ENCODE results near the gene ARHGAP26.
A peak's percentile ranks its signal among the peaks of the same experiment; 100 is the strongest.

Gene ARHGAP26

DNA sequence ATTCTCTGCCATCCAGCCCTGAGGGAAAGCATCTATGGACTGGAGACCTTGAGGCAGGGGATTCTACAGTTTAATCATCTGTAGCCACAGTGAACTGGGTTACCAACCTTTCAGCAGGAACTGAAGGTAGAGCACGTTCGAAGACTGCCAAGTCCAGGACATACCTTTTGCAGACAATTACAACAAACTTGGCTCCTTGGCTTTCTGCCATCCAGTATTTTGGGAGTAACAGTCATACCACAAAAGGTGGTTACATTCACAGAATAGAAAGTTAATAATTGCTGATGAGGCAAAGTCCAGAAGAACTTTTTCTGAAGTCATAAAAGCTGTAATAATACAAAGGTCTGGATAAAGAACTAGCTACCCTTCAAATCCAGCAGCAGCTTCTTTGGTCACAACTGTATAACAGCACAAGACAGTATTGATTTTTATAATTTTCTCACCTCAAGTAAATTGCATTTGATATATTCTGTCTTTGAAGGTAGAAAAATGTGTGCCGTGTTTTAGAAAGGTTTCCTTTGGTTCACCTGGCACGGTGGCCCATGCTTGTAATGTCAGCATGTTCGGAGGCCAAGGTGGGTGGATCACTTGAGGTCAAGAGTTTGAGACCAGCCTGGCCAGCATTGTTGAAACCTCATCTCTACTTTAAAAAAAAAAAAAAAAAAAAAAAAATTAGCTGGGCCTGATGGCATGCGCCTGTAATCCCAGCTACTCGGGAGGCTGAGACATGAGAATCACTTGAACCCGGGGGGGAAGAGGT is 396.7 kb downstream of the ARHGAP26 start:
- DNase-seq (ENCODE audit: low read depth) = no peak

DNA sequence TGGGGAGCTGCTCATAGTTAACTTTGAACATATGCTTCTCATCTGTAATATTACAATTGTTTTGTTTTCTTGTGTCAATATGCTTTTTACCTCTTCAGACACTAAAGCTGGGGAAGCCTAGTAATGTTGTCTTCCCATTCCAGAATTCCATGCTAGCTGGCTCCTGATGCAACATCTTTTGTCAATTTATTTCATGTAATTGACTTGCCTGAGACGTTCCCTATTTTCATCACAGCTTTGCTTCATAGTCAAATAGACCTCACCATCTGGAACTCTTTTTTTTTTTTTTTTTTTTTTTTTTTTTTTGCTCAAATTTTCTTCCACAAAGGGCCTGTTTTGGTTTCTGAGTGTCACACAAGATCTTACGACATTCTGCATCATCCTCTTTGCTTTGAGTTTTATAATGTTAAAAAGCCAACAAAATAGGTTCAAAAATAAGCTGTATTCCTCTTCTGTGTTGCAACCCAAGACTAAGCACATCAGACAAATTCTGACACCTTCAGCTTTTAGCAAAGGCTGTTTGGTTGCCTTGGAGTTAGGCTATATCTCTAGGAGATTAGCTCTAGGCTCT is 398.1 kb downstream of the ARHGAP26 start:
- DNase-seq (ENCODE audit: low read depth) = peak; percentile 72

DNA sequence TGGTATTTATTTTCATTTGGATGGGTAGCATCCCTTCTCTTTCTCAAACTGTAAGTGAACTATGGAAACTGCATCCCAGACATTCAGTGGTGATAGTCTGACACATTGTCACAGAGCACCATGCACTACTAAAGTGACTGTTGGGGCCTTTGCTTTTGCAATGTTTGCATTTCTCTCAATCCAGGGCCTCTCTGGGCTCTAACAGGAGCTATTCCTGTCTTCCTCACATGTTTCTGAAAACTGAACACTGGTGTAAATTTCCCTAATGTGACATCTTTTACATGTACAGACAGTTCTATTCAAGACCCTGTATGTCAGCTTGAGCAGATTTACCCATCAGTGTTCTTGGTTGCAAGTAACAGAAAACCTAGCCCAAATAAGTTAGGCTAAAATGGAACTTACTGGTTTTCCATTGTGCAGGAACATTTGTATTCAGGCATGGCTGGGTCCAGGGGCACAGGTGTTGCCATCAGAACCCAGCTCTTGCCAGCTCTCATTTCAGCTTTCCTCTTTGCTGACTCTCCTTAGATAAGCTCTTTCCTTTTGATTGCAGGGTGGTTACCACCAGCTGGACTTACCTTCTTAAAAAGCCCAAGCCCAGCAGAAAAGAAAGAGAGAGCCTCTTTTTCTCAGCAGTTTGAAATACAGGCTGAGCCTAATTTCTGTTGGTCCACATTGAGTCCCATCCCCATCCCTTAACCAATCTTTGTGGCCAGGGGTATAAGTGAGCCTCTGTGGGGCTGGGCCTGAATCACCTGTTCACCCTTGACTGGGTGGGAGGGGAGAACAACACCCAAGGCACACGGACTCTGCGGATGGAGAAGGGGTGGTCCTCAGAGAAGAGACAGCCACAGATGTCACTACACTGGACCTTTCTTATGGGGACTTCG is 399.0 kb downstream of the ARHGAP26 start:
- no peak for DNase-seq (ENCODE audit: low read depth)

DNA sequence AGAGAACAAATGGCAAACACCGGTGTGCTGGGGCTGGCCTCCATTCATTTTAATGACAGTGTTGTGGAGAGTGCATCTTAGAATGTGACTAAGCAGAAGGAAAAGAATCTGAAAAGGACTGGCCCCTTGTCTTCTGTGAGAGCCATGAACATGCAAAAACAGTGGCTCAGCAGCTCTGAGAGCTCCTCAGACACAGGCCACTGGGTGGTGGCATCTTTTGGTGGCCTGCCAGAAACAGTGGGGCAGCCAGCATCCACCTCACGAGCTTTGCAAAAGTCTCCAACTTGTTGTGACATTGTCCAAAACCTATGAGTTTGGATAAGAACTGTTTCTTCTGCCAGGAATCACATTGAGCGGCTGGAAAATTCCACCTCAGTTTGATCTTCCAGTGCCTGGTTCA is 399.9 kb downstream of the ARHGAP26 start:
- DNase-seq (ENCODE audit: low read depth) = no peak

DNA sequence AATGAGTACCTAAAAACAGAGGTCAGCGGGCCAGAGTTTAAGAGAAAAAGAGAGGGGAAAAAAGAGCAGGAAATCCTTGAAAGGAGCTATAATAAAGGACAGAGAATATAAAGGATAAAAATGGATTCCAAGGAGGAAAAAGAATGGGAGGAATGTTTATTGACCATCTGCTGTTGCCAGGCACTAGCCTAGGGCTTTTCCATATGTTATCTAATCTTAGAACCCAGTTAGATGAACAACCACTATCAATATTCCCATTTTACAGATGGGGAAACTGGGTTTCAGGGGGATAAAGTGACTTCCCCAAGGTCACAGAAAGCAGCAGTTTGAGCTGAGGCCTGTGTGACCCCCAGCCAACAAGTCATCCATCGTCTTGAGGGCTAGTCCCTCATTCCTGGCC is 400.8 kb downstream of the ARHGAP26 start:
- no peak for DNase-seq (ENCODE audit: low read depth)

DNA sequence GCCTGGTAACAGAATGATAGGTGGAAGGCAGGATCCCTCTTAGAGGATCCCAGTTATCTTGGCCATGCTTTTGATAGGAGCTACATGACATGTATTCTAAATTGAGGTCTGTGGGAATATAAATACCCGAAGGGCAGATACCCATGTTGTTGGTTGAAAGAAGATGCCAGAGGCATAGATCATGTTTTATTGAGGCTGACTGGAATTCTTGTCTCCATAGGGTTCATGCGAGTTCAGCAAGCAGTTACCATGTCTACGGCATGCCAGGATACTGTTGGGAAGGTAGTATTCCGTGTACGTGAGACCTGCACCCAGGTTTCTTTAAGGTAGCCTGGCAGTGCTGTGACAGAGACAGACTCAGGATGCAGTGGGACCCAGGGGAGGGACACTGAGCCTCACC is 402.6 kb downstream of the ARHGAP26 start:
- no peak for DNase-seq (ENCODE audit: low read depth)

DNA sequence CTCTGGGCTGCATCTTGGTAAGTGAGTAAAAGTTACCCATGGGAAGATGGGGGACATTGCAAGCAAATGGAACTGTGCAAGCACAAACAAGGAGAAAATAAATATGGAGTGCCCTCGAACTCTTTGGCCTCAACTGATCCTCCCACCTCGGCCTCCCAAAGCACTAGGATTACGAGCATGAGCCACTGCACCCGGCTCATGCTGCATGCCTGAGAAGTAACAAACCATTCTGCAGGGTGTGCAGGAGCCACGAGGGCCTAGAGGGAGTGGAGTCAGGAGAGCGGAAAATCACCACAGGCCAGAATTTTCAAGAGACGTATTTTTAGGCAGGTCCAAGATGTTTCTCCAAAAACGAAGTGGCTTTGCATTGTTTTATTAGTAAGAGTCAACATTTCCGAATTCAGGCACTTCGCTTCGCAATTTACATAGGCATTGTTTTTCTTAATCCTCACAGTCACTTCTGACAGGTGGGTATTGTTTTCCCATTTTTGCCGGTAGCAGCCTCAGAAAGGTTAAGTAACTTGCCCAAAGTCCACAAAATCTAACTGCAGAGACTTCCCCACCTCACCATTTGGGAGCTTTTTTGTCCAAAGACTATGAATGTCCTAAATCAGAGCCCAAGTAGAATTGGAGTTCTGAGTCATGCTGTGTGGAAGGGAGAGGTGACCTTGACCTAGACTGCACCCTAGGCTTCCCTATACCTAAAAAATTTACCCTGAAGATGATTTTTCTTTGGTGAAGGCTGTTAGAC is 403.1 kb downstream of the ARHGAP26 start:
- DNase-seq (ENCODE audit: low read depth) = no peak

DNA sequence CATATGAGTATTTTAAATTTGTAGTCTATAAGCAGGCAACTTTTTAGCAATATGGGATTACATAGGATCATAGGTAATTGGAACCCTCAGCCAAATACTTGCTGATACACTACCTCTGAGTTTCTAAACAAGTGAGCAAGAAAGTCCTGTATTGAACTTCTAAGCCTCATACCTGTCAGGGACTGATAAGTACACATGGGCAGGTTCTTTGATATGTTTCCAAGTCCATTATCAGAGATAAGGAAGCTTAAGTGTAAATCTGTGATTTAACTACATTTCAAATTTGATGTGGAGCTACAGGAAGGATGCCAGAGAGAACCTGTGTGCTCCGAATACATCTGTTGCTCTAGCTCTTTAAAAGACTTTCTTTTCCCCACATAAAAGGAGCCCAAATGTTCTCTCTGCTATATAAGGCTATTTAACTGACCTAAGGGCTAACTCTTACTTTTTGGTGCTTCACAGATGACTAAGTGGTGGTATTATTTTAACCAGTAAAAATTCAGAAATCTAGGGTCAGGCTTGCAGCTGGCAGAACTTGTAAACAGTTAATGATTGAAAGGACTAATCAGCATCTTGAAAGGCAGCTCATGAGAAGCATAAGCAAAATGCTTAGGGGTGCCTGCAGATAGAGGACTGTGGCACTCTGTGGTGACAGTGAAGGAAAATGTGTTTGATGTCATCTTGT is 404.7 kb downstream of the ARHGAP26 start:
- no peak for DNase-seq (ENCODE audit: low read depth)

DNA sequence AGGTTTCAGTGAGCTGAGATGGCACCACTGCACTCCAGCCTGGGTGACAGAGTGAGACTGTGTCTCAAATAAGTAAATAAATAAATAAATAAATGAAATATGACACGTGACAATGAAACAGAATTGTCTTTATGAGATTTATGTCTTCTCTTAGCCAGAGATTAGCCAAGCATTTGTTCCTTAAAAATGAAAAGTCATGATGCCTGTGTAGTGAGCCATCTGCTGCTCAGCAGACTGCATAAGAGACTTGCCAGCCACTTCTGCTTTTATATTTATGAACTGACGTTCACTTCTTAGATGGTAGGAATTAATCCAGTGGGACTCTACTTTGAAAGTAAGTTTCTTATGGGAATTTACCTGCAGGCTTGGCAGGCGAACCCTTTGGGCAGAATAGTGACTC is 405.9 kb downstream of the ARHGAP26 start:
- DNase-seq (ENCODE audit: low read depth) = no peak

DNA sequence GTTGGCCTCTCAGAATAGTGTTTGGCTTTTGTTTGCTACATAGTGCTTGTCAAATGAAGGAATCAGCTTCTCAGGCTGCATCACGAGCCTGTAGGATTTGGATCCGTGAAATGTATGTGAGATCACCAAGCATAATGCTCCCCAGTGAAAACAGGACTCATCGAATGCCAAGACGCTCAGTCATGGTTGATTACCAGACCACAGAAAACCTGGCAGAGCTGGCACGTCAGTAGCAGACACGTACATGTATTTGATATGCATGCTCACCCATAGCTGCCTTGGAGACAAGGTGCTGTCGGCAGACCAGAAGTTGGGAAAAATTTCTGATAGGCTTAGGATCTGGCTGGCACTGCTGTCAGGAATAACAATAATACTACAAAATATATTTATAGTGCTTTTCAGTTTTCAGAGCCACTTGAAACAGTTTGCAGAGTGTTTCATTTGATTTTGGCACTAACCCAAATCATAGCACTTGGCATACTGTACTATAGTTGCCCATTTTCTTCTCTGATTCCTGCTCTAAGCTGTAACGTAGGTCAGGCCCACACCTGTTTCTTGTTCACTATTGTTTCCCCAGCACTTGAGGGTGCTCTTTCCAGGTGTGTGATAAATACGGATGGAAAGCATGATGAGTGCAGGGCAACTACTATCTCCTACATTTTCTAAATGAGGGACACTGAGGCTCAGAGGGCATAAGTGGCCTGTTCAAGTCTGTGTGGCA is 407.2 kb downstream of the ARHGAP26 start:
- peak; percentile 71 for DNase-seq (ENCODE audit: low read depth)

DNA sequence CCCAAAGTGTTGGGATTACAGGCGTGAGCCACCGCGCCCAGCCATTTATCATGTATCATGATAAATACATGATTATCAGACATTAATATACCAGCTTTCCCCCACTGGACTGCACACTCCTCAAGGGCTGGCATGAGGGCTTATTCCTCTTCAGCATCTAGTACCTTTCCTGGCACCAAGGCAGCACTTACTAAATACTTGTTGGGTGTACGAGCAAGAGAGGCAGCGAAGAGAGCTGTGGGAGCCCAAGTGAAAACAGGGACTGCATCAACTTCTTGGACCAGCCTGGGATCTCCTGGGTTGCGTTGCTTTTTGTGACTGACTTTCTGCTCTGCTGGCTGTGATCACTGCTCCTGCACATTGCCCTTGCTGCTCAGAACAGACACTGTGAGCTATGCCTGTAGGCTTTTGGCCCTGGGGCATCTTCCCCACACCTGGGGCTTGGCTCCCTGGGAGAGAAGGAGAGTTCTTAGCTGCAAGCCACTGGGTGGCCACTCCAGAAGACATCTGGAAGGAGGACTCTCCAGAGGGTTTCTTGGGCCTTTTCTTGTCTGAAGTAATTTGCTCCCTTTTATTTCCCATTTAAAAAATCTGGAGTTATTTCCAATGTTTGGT is 409.1 kb downstream of the ARHGAP26 start:
- DNase-seq (ENCODE audit: low read depth) = no peak

DNA sequence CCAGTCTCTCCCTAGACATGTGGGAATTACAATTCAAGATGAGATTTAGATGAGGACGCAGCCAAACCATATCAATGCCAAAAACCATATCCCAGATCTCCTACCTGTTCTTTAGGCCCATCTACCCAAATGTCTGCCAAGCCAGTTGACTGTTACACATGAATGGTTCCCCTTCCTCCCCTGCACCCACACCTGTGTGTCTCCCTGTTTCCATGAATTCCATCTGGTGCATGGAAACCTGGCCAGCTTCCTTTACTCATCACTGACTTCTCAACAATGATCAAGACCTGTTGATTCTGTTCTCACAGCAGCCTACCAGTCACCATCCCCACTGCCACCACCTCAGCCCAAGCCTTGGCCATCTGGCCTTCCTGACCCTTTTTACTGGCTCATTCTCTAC is 410.6 kb downstream of the ARHGAP26 start:
- DNase-seq (ENCODE audit: low read depth) = no peak

DNA sequence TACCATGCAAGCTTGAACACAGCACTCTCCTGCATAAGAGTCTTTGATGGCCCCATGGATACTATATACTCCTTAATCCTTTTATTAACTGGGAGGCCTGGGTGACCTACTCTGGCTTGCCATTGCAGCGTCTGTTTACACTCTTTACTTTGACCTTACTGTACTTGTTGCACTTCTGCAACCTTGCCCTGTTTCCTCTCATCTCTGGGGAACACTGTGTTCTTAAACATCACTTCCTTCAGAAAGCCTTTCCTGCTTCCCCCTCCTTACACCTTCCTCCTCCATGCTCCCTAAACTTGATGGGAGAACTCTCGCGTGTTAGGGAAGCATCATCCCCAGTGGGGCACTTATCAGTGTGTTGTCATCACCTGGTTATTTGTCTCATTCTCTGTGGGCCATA is 411.0 kb downstream of the ARHGAP26 start:
- no peak for DNase-seq (ENCODE audit: low read depth)

DNA sequence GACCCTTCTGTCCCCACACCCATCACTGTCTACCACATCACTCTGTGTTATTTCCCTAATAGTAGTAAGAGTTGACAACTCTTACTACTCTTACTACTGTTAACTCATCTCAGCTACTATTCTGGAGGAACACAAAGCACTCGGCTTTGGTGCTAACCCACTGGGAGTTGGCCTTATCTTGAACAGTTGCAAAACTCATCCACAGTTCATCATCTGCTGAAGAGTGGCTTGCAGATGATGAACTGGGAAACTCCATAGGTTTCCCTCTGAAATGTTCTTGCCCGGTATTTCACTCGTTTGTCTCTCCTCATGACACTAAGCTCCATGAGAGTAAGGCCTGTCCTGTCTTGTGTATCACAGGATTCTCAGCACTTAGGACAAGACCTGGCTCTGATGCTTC is 411.9 kb downstream of the ARHGAP26 start:
- DNase-seq (ENCODE audit: low read depth) = no peak

DNA sequence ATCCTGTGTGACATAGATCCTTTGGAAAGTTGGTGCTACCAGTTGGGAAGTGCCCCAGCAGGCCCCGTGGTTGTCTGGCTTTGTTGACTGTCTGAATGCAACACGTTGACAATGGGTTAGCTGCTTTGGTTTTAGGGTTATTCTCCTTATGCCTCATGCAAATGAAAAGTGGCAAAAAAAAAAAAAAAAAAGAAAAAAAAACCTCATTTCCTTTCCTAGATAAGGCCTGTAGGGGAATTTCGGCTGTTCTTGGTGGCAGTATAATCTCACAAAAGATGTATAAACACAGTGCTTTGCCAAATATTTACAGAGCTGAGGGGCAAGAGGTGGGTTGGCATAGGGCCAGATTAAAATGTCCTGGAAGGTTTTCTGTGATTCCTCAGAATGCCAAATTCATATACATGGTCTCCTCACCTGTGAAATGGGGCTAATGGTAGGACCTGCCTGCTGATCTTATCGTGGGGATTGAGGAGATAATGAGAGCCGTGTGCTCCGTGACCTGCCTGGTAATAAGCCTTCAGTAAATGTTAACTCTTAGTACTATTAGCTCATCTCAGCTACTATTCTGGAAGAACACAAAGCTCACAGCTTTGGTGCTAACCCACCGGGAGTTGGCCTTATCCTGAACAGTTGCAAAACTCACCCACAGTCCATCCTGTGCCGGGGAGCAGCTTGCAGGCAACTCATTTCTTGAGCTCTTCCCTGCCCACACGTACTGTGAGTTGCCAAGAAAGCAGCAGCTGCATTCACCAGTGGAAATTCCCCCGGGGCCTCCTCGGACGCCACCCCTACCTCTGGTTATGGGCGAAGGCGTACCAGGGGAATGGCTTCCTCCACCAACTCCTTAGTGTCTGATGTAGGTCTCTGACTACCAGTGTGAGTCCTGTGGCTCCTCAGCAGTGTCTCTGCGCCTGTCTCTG is 413.0 kb downstream of the ARHGAP26 start:
- no peak for DNase-seq (ENCODE audit: low read depth)

DNA sequence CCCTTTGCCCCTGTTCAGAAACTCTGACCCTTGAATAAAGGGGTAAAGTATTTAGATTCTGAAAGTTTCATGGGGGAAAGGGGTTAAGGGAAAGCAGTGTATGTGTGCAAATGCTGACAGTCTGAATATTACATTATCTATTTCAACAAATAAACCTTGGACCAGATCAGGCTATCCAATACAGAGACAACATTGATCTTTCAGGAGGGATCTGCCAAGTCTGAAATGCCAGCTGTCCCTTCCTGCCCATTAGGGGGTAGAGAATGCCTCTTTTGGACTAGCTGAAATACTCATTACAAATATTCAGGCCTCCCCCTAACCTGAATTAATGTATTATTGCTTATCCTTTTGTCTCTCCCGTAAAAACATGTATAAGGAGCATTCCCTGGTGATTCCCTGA is 413.8 kb downstream of the ARHGAP26 start:
- no peak for DNase-seq (ENCODE audit: low read depth)

DNA sequence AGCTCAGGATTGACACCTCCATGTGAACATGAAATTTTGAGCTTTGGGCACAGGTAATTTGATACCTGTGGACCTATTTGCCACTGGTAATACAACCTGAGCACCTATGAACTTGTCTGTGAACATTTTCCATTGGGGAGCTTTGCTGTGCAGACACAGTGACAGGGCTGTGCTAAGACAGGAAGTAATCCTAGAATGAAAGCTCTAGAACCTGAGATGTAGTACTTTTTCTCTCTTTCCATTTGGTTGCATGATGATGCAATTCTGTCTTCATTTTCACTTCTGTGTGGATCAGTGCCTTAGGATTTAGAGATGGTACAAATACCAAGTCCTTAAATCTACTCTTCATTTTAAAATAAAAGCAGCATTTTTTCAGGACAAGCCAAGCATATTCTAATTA is 416.4 kb downstream of the ARHGAP26 start:
- DNase-seq (ENCODE audit: low read depth) = no peak

DNA sequence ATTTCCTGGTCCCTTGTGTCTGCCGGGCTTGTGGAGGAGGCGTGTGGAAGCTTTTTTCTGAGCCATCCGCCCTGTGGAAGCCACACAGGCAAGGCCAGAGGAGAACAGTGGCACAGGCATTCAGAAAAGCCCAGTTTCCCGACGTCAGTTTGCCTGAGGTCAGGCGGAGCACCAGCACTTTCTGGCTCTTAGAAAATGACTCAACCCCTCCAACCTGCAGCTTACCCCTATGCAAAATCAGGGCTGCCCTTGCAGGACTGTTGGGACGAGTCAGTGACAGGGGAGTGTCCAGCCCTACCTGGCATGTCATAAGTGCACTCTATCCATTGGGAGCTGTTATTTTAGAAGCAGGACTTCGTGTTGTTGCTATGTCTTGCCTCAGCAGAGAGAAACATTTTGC is 417.3 kb downstream of the ARHGAP26 start:
- no peak for DNase-seq (ENCODE audit: low read depth)

DNA sequence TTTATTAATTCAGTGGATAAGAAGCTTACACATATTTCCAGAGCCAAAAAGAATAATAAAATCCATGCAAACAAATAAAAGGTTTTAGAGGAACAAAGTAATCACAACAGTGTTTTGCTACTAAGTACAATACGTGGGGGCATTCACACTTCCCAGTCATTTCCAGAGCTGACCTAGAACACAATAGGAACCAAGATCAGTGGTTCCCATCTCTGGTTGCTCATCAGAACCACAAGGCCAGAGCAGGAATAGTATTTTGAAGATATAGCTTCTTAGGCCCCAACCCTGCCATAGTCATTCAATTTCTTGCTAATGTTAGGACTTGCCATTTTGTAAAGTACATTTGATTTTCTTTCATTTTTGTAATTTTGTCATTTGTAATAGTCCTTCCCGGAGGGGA is 417.9 kb downstream of the ARHGAP26 start:
- DNase-seq (ENCODE audit: low read depth) = no peak

DNA sequence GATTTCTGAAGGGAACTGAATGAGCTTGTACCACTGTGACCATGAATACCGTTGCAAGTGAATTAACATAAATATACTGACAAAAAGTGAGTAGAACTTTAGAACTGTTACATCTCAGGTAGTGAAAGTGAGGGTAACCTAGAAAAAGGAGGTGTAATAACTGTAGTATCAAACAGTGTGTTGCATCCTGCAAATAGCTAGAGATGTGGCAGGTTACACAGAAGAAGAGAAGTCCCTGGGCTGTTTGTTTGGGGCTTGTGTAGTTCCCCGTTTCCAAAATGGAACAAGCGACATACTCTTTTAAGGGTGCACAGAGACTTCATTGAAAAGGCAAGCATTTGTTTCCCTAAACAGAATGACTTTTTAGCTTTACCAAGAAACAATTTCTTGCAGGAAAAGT is 418.5 kb downstream of the ARHGAP26 start:
- DNase-seq (ENCODE audit: low read depth) = no peak

Data from fibroblast of gingiva (primary cell).